Panc1 (cell line): ENCODE measurements around the gene GPC3. TPM values are rescaled to one million over a fixed set of nuclear protein-coding genes. Genes with fewer than 3 reads are reported as not detected.

ENCODE experiments used
- ATAC-seq: fragments of 200-7000 bp; cut with Tn5 transposase; 2 replicates; pipeline ENCODE4 v1.9.1; 2020; ENCODE audit warnings: mild to moderate bottlenecking, moderate library complexity
- BruUV-seq: library from RNA; stranded (reverse); fragments of 400-500 nt; replicated peaks from 2 replicates; lab custom pipeline; 2021; lab: Mats Ljungman, UMichigan
- CTCF ChIA-PET: fragments of 300-600 bp; sonication (Branson Sonifier 250); formaldehyde crosslinking; loops from one replicate; lab custom pipeline; 2022; ENCODE audit warnings: antibody characterized with exemption; lab: Charles Lee
- POLR2A ChIA-PET: fragments of 300-600 bp; sonication (Branson Sonifier 250); formaldehyde crosslinking; loops from one replicate; lab custom pipeline; 2022; ENCODE audit warnings: antibody characterized with exemption; lab: Charles Lee
- DNase-seq: peaks from one replicate; pipeline ENCODE4 v3.0.0-alpha.2; 2010; ENCODE audit warnings: low read depth, low spot score
- H3K27ac ChIP-seq: 2 replicates; pipeline ENCODE4 v1.5.1; 2011; ENCODE audit warnings: mild to moderate bottlenecking, low read length, inconsistent platforms
- H3K27me3 ChIP-seq: fragments of 200-500 bp; sonication (Bioruptor generic); 2 replicates; pipeline ENCODE4 v1.6.0; 2014; ENCODE audit warnings: low read length, inconsistent platforms; ENCODE audit not compliant: control insufficient read depth, insufficient read depth
- H3K36me3 ChIP-seq: fragments of 200-500 bp; sonication (Bioruptor generic); 2 replicates; pipeline ENCODE4 v1.5.1; 2014; ENCODE audit warnings: inconsistent platforms, mild to moderate bottlenecking, low read length, moderate library complexity; ENCODE audit not compliant: control insufficient read depth, insufficient read depth
- H3K4me1 ChIP-seq: 2 replicates; pipeline ENCODE4 v1.5.1; 2011; ENCODE audit warnings: inconsistent platforms, mild to moderate bottlenecking, low read length, moderate library complexity; ENCODE audit not compliant: control insufficient read depth, insufficient read depth
- H3K4me3 ChIP-seq, 2 experiments: 2 replicates each; pipeline ENCODE4 v1.5.1; 2011 to 2012; ENCODE audit warnings: low read depth in 2 of 2, low read length in 2 of 2, mild to moderate bottlenecking in 2 of 2, inconsistent platforms in 1 of 2, moderate library complexity in 1 of 2
- H3K9me3 ChIP-seq: fragments of 200-500 bp; sonication (Bioruptor generic); 2 replicates; pipeline ENCODE4 v1.5.1; 2014; ENCODE audit warnings: low read depth, mild to moderate bottlenecking, inconsistent platforms, low read length, moderate library complexity; ENCODE audit not compliant: control insufficient read depth, insufficient read depth
- POLR2AphosphoS5 ChIP-seq: IDR thresholded peaks from 2 replicates; pipeline ENCODE4 v1.6.1; 2012; ENCODE audit warnings: mild to moderate bottlenecking, low read depth, low read length, moderate library complexity
- SIN3A ChIP-seq: IDR thresholded peaks from 2 replicates; pipeline ENCODE4 v1.6.1; 2012; ENCODE audit warnings: low read depth, mild to moderate bottlenecking, low read length, moderate library complexity, borderline replicate concordance; ENCODE audit not compliant: insufficient read depth
- TCF7L2 ChIP-seq: IDR thresholded peaks from 2 replicates; pipeline ENCODE4 v1.6.1; 2011; ENCODE audit warnings: mild to moderate bottlenecking, low read depth, low read length, inconsistent platforms
- in situ Hi-C: cut with HindIII; loops from 2 replicates; pipeline ENCODE4 v1.10.0; 2016; ENCODE audit warnings: low sequenced_read_pairs, low pct_unique_long_range_greater_than_20kb
- intact Hi-C: fragments of 100-400 bp; cut with micrococcal nuclease; formaldehyde crosslinking; loops from one replicate; pipeline ENCODE4 v1.10.0; 2022; ENCODE audit not compliant: unreplicated experiment
- total RNA-seq: library from RNA; stranded (reverse); gene quantifications from one replicate; pipeline ENCODE4 v1.2.1, GENCODE V29; 2021; ENCODE audit not compliant: unreplicated experiment
- TF ChIP-seq, protein P1 (sequence below): fragments of 450-650 bp; IDR thresholded peaks from 2 replicates; pipeline ENCODE4 v1.5.1; 2017; ENCODE audit warnings: mild to moderate bottlenecking
- TF ChIP-seq, protein P2 (sequence below), 2 experiments: IDR thresholded peaks; 2 replicates each; pipeline ENCODE4 v1.6.1; 2011 to 2012; ENCODE audit warnings: low read depth in 2 of 2, control low read depth in 1 of 2, low read length in 1 of 2, mild to moderate bottlenecking in 1 of 2, moderate library complexity in 1 of 2; ENCODE audit not compliant: insufficient read depth in 1 of 2

Gene GPC3
- total RNA-seq, 1 experiment from 2014 or later = 0.95 TPM

DNA sequence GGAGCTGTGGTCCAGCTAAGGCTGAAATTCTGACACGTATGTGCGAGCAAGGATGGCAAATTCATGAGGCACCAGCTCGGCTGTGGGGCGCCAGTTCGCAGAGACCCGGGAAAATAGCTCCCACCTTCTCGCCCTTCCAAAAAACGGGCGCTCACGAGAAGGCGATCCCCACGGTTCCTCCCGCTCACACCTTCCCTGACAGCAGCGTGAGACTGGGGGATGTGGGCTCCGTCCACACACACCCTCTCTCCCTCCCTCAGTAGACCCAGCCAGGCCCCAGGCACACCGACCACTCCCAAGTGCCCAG lies 584 bp downstream of the GPC3 start:
- CTCF ChIA-PET = no interaction called here
- TF ChIP-seq, protein P1, sequence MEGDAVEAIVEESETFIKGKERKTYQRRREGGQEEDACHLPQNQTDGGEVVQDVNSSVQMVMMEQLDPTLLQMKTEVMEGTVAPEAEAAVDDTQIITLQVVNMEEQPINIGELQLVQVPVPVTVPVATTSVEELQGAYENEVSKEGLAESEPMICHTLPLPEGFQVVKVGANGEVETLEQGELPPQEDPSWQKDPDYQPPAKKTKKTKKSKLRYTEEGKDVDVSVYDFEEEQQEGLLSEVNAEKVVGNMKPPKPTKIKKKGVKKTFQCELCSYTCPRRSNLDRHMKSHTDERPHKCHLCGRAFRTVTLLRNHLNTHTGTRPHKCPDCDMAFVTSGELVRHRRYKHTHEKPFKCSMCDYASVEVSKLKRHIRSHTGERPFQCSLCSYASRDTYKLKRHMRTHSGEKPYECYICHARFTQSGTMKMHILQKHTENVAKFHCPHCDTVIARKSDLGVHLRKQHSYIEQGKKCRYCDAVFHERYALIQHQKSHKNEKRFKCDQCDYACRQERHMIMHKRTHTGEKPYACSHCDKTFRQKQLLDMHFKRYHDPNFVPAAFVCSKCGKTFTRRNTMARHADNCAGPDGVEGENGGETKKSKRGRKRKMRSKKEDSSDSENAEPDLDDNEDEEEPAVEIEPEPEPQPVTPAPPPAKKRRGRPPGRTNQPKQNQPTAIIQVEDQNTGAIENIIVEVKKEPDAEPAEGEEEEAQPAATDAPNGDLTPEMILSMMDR = no peak
- TF ChIP-seq POLR2AphosphoS5 (no peak), TCF7L2 (no peak), SIN3A (no peak)
- TF ChIP-seq, protein P2, sequence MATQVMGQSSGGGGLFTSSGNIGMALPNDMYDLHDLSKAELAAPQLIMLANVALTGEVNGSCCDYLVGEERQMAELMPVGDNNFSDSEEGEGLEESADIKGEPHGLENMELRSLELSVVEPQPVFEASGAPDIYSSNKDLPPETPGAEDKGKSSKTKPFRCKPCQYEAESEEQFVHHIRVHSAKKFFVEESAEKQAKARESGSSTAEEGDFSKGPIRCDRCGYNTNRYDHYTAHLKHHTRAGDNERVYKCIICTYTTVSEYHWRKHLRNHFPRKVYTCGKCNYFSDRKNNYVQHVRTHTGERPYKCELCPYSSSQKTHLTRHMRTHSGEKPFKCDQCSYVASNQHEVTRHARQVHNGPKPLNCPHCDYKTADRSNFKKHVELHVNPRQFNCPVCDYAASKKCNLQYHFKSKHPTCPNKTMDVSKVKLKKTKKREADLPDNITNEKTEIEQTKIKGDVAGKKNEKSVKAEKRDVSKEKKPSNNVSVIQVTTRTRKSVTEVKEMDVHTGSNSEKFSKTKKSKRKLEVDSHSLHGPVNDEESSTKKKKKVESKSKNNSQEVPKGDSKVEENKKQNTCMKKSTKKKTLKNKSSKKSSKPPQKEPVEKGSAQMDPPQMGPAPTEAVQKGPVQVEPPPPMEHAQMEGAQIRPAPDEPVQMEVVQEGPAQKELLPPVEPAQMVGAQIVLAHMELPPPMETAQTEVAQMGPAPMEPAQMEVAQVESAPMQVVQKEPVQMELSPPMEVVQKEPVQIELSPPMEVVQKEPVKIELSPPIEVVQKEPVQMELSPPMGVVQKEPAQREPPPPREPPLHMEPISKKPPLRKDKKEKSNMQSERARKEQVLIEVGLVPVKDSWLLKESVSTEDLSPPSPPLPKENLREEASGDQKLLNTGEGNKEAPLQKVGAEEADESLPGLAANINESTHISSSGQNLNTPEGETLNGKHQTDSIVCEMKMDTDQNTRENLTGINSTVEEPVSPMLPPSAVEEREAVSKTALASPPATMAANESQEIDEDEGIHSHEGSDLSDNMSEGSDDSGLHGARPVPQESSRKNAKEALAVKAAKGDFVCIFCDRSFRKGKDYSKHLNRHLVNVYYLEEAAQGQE (IDR thresholded peaks at IDR 0.05; ENCODE audit: insufficient read depth in 1 of 2, low read depth in 2 of 2, low read length in 1 of 2) = no peak
- no peak overlapping the region for H3K4me3 ChIP-seq
- peaks cover 4% of the 10 kb centered on the region; the same call in 1 of the 2 replicates for H3K4me1 ChIP-seq
- peaks cover 8% of the 10 kb centered on the region for H3K27me3 ChIP-seq
- no peaks in the 10 kb centered on the region for H3K9me3 ChIP-seq
- H3K27ac ChIP-seq = no peak overlapping the region
- intact Hi-C loops = no loop called here
- POLR2A ChIA-PET = no interaction called here
- DNase-seq = no peak
- no peak for ATAC-seq
- no TSS peak for BruUV-seq
- no peaks in the 10 kb centered on the region for H3K36me3 ChIP-seq
- in situ Hi-C loops = no loop called here

DNA sequence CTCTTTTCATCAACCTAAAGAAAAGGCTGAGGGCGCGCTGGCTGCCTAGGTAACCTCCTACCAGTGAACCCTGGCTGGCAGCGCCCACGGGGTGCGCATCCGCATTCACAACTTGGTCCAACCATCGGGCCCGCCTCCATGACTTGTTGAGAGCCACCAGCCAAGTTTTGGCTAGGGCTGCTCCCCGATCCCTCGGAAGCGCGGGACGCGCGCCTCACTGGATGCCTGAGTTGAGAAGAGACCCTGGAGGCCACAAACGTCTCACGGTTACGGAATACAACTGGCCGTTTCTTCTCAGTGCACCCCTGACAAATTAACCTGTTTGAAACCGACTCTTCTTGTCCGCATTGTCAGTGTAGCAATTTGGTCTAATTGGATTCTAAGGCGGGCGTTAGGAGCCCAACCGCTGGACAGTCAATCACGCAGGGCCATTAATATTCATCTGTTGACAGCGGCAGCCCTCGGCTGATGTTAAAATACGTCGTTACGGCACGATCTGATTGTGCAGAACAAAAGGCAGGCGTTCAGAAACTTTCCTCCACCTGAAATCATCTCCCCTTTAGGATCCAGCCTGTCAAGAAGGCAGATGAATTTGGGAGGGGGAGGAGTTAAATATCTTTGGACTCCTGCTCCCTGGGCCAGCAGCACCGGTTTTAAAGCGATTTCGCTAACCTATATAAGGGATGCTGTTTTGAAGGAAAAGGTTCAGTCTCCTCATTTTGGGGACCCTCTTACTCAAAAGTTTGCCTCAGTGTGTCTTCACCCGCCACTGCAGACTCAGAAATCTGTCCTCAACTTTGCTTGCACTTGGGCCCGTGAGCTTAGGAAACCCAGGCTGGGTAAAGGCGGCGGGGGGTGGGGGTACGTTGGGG lies 1.2 kb downstream of the GPC3 start:
- Histone ChIP-seq H3K36me3 (no peaks in the 10 kb centered on the region), H3K27me3 (peaks cover 8% of the 10 kb centered on the region), H3K4me1 (peaks cover 4% of the 10 kb centered on the region; the same call in 1 of the 2 replicates), H3K4me3 (no peak overlapping the region), H3K27ac (no peak overlapping the region), H3K9me3 (no peaks in the 10 kb centered on the region)
- CTCF ChIA-PET = no interaction called here
- TF ChIP-seq, protein P1 = no peak
- no peak for TF ChIP-seq POLR2AphosphoS5
- no peak for TF ChIP-seq TCF7L2
- TF ChIP-seq SIN3A = no peak
- POLR2A ChIA-PET = no interaction called here
- ATAC-seq (no peak), DNase-seq (no peak)
- intact Hi-C loops = no loop called here
- in situ Hi-C loops = no loop called here
- no TSS peak for BruUV-seq
